HG02840 (cell line): Measurements from ENCODE around the gene NUDT1.

Experiments used
- ATAC-seq: cut with Tn5 transposase; IDR thresholded peaks from one replicate; pipeline ENCODE4 v1.9.1; 2021; ENCODE audit warnings: mild to moderate bottlenecking, moderate library complexity, moderate number of reproducible peaks; ENCODE audit not compliant: unreplicated experiment, low FRiP score

NUDT1 gene

GRCh38 chr7:2222516-2222915 is 19.5 kb upstream of the NUDT1 start:
- no peak for ATAC-seq

DNA sequence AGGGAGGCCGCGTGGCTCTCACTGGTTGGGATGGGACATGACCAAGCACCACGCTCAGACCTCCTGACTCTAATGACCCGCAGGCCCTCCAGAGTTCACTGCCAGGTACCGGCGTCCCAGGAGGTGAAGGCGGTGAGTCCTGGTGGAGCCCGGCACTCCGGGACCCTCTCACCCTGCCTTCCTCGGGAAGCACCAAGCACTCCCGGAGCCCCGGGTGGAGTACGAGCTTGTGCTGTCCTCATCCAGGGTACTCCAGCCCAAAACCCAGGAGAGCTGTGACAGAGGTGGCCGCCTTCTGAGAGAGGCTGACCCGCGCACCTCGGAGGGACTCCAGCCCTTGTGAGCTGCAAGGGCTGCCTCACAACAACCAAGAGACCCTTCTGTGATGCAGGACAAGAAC is 18.7 kb upstream of the NUDT1 start:
- ATAC-seq: no peak

DNA sequence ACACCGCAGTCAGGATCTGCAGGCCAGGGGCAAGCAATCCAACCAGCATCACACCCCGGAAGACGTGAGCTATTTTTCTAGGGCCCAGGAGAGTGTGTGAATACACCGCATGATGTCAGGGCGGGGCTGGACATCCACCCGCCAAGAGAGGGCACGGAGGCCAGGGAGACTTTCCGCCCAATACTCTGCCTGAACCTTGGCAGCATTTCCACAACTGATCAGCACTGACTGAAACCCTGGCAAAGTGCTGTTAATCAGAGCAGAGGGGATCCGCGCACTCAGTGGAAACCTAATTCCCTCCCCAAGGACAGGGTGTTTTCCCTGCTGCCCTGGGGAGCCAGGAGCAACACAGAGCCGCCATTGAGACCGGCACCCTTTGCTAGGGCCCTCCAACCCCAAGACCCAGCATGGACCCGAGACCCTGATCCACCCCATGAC is 17.5 kb upstream of the NUDT1 start:
- ATAC-seq: no peak

- ATAC-seq: no peak
Observed at GRCh38 chr7:2224934-2225333, 17.1 kb upstream of the NUDT1 start.

GRCh38 chr7:2225336-2225735 is 16.7 kb upstream of the NUDT1 start:
- ATAC-seq: no peak

- ATAC-seq: no peak
Observed at GRCh38 chr7:2225830-2226229, 16.2 kb upstream of the NUDT1 start.

GRCh38 chr7:2227699-2228098 is 14.3 kb upstream of the NUDT1 start:
- no peak for ATAC-seq

GRCh38 chr7:2228921-2229320 is 13.1 kb upstream of the NUDT1 start:
- ATAC-seq: no peak

- no peak for ATAC-seq
Observed at GRCh38 chr7:2229467-2229866, 12.6 kb upstream of the NUDT1 start.

DNA sequence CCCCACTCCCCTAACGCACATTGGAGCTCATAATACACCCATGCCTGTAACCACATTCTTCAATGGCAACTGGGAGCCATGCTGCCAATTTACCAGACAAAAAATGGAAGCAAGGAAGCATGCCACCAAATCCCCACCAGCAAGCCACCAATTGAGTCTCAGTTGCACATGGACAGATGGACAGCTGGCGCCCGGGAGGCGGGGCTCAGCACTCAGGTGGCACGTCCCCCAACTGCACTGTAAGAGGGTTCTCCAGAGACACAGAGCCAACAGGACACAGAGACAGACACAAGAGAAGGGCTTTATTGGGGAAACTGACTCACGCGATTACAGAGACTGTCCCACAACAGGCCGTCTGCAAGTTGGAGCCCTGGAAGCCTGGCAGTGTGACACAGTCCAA is 11.8 kb upstream of the NUDT1 start:
- ATAC-seq: no peak

DNA sequence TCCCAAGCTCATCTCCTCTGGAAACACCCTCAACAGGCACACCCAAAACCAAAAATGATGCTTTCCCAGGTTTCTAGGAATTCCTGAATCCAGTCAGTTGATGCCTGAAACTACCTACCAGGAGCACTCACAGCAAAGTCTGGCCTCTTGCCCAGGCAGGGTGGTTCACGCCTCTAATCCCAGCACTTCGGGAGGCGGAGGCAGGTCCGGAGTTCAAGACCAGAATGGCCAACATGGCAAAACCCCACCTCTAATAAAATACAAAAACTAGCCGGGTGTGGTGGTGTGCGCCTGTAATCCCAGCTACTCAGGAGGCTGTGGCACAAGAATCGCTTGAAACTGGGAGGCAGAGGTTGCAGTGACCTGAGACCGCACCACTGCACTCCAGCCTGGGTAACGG is 11.1 kb upstream of the NUDT1 start:
- ATAC-seq: no peak

DNA sequence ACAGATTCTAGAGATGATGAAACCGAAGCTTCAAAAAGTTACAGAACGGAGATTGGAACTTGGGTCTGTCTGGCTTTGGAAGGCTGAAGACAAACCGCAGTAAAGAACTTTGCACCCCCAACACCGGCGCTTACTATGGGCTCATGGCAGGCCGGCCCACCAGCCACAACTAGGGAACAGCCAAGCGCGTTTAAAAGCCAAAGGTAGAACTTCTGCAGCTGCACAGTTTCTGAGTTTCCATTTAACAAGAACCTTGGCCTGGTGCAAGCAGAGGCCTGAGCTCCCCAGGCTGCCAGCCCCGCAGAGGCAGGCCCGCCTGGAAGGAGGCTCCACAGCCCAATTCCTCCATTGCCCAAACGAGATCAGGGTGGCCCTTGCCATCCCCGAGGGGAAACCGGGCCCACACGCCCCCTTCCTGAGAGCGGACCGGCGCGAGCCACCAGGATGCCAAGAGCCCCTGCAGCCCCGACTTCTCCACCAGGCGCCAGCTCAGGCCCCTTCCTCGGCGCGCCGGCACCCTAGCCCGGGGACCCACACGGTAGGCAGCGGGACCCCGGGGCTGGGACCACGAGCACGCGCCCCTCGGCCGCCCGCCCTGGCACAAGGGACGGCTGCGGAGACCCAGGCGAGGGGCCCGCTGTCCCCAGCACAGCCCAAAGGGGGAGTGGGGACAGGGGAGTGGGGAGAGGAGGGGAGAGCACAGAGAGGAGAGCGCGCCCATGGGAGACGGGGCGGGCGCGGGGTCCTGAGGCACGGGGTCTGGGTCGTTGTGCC is 9.8 kb upstream of the NUDT1 start:
- ATAC-seq: peak; percentile 31

DNA sequence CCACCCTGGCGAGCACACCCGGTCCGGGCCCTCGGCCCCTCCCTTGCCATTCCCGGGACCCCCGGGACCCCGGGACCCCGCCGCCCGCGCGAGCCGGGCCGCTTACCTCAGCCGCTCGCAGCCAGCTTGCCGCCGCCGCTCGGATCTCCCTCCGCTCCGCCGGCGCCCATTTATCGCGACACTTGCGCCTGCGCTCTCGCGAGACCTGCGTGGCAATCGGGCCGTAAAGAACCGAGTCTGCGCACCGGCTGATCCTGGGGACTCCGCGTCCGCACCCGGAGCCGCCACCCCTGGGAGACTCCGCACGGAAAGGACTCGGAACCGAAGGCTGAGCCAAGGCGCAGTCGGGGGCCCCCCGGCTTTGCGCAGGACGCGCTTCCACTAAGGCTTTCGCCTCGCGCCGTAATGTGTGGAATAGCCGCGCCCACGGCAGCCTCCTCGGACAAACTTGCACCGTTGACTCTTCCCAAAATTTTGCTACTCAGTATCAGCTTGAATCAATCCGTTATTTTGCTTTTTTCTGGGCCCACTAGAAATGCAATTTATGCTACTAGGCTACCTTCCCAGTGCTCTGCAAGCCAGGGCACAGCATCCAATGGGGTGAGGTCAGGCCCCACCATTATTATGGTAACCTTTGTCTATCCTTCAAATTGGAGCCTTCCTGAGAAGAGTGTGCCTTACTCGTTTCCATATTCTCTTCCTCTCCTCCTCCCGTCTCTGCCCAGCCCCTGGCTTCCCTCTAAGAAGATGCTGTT is 9.1 kb upstream of the NUDT1 start, which contains the start of gene MAD1L1:
Gene MAD1L1 (minus strand): TSS at position 180 of the 755 bp plus-strand sequence. CDS start 2,812 bp downstream, outside the sequence.
- ATAC-seq: peak; percentile 53

DNA sequence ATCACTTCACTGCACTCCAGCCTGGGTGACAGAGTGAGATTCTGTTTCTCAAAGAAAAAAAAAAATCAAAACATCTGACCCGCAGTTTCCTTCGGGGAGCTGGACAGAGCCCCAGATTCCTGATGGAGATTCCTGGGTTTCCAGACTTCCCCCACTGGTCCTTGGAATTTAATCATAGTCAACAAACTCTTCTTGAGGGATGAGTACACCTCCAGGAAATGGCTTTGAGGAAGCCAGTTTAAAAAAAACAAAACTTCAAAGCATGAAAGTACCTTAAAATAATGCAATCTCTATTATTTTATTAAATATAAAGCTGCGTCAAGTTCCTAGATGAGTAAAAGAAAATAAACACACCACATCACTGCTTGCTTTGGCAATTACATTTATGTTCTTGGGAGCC is 8.1 kb upstream of the NUDT1 start:
- ATAC-seq: no peak

GRCh38 chr7:2237109-2237602 is 4.9 kb upstream of the NUDT1 start:
- ATAC-seq: peak; percentile 61

DNA sequence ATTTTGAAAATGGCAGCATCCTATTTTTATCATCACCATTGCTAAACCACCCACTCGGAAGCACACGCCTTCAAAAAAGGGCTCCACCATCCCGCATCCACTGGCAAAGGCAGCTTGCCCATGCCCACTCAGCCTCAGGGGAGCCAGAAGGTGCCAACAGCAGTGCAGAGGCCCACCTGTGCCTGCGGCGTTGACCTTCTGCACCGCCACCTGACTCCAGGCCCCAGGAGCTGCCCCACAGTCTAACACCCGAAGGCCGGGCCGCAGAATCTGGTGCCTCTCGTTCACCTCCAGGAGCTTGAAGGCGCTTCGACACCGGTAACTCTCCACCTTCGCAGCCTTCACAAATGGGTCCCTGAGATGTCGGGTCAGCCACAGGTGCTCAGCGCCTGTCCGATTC is 2.8 kb upstream of the NUDT1 start:
- no peak for ATAC-seq

DNA sequence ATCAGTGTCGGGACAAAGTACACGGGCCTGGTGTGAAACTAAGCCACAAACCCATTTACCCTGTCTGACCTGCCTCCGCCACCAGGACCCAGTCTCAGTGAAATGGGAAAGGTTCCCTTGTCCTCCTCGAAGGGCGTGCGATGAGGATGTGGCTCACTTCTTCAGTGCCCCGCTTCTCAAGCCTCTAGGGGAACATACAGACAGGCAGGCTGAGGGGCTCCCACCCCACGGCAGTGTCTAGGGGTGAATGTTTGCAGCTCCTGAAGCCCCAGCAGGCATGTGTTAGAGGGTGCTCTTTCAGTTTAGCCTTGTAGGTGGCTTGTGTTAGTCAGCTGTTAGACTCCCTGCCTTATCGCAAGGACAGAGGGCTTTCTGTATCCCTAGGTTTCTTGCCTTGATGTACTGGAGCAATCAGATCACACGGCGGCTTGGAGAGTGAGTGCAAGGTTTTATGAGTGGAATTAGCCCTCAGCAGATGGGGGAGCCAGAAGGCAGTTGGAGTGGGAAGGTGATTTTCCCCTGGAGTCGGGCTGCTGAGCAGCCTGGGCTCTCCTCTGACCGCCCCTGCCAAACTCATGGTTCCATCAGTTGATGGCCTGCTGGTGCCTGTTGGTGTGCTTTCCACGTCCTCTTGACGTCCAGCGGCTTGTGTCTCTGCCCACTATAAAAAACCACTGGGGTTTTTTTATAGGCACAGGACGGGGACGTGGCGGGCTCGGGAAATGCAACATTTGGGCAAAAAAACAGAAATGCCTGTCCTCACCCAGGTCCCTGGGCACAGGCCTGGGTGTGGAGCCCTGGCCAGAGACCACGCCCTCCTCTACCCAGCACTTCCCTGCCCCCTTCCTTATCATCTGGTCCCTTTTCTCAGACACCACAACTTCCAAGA is 759 bp downstream of the NUDT1 start:
- no peak for ATAC-seq

DNA sequence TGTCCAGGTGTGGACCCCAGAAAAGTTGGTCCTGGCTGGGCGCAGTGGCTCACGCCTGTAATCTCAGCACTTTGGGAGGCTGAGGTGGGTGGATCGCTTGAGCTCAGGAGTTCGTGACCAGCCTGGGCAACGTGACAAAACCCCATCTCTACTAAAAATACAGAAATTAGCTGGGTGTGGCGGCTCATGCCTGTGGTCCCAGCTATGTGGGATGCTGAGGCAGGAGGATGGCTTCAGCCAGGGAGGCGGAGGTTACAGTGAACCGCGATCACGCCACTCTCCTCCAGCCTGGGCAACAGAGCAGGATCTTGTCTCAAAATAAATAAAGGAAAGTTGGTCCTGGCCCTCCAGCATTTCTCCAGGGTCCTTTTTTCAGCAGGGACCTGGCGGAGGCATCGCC is 1.4 kb downstream of the NUDT1 start:
- no peak for ATAC-seq

- no peak for ATAC-seq
Observed at GRCh38 chr7:2244404-2244995, 2.5 kb downstream of the NUDT1 start.
